Left cardiac atrium (tissue), 4 donors: ENCODE results near the gene SMCO4. TPM values are rescaled to one million over a fixed set of nuclear protein-coding genes. Genes with fewer than 3 reads are reported as not detected.
"Not testable (repeated sequence)": the region's sequence is repeated elsewhere in the genome, so short reads cannot be mapped to it uniquely, and the experiment has no call there.

Experiments
- ATAC-seq, 2 donors: fragments of 200-7000 bp; cut with Tn5 transposase; one replicate each; pipeline ENCODE4 v1.9.1; 2020; ENCODE audit warnings: mild to moderate bottlenecking in 2 of 2, moderate library complexity in 2 of 2
- DNase-seq: peaks from one replicate; pipeline ENCODE4 v3.0.0-alpha.2; 2020
- intact Hi-C, 2 donors: fragments of 100-400 bp; cut with DNase I; formaldehyde crosslinking; loops; one replicate each; pipeline versions ENCODE4 v1.14.1 to v1.15.1; 2022 to 2023
- total RNA-seq, 2 donors: library from RNA; stranded (reverse); fragmentation: NEBNext Ultra II Directional; extraction: Animal tissue kit (Norgen Biotek cat#: 25700); gene quantifications; one replicate each; pipeline ENCODE4 v1.2.1, GENCODE V29; 2021
- donor health status: DM: no; HTN: yes; CAD: no.
- donor health status: DM: no; HTN: yes; CAD: no; lungs with severe emphysema.
- donor health status: DM: yes; HTN: yes; CAD: no.
- donor health status: Dilated cardiomyopathy.

SMCO4 gene
- total RNA-seq, 2 donors from 2014 or later, result 35.9 to 40.7 TPM

DNA sequence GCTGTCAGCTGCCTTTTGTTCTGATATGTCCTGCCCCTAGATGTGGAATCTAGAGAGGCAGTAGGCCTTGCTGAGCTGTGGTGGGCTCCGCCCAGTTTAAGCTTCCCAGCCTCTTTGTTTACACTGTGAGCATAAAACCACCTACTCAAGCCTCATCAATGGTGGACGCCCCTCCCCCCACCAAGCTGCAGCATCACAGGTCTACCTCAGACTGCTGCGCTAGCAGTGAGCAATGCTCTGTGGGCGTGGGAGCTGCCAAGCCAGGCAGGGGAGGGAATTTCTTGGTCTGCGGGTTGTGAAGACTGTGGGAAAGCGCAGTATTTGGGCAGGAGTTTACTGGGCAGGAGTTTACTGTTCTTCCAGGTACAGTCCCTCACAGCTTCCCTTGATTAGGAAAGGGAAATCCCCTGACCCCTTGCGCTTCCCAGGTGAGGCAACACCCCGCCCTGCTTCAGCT, 98.5 kb downstream of the SMCO4 start:
- DNase-seq, result no peak
- intact Hi-C loops, result no loop called here
- no peak for ATAC-seq

DNA sequence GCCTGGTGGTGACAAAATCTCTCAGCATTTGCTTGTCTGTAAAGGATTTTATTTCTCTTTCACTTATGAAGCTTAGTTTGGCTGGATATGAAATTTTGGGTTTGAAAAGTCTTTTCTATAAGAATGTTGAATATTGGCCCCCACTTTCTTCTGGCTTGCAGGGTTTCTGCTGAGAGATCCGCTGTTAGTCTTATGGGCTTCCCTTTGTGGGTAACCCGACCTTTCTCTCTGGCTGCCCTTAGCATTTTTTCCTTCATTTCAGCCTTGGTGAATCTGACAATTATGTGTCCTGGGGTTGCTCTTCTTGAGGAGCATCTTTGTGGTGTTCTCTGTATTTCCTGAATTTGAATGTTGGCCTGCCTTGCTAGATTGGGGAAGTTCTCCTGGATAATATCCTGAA, 100.0 kb downstream of the SMCO4 start:
- intact Hi-C loops, DNase-seq, ATAC-seq: not testable (repeated sequence)

DNA sequence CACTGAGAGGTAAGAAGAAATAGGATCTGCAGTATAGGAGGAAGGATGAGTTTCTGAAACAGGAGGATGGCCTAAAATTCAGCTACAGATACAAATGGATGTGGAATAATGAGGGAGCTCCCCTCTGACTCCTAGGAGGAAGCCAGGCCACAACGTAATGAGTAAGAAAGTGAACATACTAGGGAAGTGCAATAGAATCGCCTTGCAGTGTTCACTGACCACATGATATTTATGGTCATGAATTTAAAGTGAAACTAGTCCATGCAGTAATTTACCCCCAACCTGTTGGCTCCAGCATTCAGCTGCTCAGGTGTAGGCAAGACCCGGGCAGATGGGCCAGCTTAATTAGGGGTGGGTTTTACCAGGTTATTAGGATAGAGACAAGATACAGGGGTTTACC, 110.9 kb downstream of the SMCO4 start:
- DNase-seq (no peak), ATAC-seq (no peak)
- intact Hi-C loops, result no loop called here

Other genes with a start within 250 kb of the SMCO4 start
- gene DEUP1, start 212.6 kb downstream of the SMCO4 start, total RNA-seq, result not detected
- gene CEP295, start 118.3 kb upstream of the SMCO4 start, total RNA-seq, result 1 to 10 TPM; 5.9 to 6.4 TPM
- 10 to 100 TPM; 29.6 to 53.2 TPM for gene TAF1D, start 198.1 kb upstream of the SMCO4 start, total RNA-seq
- 10 to 100 TPM; 27.2 to 28.4 TPM for gene C11orf54, start 198.3 kb upstream of the SMCO4 start, total RNA-seq
- 10 to 100 TPM; 19.3 to 21.8 TPM for gene MED17, start 240.9 kb upstream of the SMCO4 start, total RNA-seq